ENCODE data around the gene ALG5.
A peak's percentile ranks its signal among the peaks of the same experiment; 100 is the strongest.

Gene ALG5

DNA sequence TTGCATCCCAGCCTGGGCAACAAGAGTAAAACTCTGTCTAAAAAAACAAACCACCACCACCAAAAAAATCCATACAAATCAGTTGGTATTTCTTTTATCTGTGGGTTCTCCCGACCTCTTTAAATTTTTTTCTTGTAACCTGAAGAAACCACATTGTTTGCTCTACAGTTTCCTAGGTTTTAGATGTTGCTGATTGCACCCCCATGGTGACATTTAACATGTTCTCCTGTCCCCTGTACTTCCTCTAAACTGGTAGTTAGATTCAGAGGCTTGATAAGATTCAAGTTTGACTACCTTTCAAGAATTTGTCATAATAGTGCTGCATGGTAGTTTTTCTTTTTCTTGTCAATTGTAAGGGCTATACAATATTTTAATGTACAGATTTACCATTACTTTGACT lies 24.0 kb downstream of the ALG5 start:
- no peak for DNase-seq

DNA sequence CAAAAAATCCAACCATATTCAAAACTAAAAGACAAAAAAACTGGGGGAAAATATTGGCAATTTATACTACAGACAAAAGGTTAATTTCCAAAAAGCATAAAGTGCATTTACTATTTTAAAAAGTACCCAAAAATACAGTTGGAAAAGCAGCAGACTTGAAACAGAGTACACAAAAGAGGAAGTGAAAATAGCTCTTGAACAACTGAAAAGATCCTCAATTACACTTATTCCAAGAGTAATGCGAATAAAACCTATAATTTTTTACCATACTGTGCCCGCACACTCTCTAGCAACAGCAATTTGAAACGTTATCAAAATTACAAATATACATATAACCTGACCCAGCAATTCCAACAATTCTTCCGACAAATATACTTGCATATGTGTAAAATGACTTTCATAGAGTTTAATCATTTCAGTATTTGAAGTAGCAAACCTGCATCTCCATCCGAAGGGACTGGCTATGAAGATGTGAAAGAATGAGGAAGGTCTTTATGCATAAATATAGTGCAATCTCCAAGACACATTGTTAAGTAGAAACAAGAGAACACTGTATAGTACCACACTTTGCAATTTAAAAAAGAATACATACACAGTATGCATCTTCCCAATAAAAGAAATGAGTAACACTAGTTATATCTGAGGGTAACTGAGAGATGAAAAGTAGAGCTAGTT lies 25.4 kb downstream of the ALG5 start:
- DNase-seq = no peak

DNA sequence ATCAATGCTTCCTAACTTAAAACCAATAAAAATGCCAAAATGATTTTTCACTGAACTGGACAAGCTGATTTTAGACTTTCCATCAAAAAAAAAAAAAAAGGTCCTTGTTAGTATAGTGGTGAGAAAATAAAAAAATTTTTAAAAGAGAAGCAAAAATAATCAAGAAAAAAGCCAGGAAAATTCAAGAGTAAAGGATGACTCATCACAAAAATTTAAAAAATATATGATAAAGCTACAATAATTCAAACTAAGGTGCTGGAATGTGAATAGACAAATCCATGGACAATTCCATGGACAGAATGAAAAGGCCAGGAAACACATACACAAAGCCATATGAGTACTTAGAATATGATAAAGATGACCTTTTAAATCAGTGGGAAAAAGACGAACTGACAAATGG lies 26.1 kb downstream of the ALG5 start:
- DNase-seq = no peak

DNA sequence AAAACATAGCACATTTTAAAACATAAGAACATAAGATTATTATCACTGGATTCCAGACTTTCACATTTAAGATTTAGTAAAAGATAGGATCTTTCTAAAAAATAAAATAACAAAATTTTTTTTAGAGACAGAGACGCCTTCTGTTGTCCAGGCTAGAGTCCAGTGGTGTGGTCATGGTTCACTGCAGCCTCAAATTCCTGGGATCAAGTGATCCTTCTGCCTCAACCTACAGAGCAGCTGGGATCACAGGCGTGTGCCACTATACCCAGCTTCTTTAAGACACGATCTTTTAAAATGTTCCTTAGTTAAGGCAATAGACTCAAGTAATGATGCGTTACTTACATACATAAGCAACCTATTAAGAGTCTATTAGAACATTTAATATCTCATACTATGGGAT lies 32.7 kb downstream of the ALG5 start:
- DNase-seq = no peak

DNA sequence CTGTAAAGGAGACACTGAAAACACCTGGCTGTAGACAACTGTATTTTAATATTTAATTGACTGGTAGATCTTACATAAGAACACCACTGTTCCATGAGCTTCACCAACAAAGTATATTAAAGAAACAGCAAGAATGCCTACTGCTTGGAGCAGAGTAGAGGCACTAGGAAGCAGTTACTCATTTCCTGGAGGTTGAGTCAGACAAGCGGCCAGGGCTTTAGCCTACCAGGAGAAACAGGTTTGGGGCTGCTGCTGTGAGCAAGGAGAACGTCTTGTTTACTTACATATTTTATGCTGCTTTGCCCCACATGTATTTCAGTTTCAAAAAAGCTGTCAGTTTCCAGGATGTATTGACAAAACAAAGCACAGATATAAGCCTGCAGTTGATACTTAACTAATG lies 33.4 kb downstream of the ALG5 start:
- peak; percentile 65 for DNase-seq

DNA sequence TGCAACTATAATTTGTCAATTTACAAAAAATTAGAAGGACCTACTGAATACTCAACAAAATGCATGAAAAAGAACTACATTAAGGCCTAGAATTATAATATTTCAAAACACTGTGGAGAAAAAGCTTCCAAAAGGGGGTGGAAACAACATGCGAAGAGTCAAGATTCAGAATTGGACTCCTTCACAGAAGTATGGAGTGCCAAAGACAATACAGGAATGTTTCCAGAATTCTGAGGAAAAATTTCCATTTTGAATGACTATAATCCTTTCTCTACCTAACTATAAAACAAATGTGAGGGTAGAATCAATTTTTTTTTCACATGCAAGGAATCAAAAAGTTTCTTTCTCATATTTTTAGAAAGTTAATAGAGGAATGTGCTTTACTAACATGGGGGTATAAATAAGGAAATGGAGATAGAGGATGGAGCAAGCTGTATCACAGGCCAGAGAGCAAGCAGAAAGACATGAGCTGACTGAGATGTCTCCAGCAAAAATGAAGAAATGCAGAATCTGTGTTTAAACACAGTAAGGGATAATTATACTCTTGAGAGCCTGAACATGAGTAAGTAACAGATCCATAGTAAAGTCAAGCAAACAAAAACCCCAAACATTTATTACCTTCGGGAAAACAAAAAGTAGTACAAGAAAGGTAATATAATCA lies 39.6 kb downstream of the ALG5 start:
- DNase-seq = no peak

DNA sequence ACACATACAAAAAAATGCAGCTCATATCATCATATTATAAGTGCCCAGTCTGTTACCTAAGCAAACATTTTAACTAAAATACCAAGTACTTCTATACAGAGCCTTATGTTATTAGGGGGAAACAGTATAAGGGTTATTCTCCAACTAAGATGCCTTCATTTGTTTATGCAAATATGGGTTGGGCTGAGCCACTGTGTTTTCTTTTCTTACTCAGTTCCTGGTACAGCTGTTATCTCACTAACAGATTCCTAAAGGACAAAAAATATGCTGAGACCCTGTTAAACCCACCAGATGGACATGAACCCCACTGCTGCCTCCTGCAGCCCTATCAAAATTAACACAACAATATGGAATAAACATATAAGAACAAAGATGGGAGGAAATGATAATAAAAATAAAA lies 44.6 kb downstream of the ALG5 start:
- DNase-seq = no peak

DNA sequence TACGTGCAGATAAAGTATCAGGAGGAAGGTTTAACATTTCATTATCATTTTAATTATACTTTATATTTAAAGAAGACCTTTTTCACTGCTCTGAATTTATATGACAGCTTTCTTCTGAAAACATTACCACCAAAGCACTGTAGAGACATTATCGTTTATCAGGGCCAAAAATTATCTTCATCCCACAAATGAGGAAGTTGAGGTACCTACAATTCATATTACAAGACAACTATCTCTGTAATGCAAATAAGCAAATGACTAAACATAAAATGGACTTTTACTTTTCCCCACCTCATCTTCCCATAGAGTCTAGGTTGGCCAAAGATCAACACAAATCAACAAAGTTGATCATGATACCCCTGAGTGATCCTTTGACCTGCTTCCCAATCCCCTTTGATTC lies 48.2 kb downstream of the ALG5 start:
- no peak for DNase-seq

DNA sequence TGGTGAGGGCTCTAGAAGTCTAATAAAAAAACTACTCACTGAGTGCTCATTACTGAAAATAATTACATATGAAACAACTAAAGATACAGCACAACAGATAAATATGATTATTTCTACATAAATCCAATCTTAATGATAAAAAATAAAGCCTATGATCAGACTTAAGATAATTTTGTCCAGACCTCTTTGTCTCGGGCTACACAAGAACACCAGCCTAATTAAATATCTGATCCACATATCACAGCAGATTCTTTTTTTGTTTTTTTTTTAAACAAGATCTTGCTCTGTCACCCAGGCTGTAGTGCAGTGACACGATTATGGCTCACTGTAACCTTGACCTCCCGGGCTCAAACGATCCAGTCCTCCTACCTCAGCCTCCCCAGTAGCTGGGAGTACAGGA lies 48.8 kb downstream of the ALG5 start:
- DNase-seq = no peak

DNA sequence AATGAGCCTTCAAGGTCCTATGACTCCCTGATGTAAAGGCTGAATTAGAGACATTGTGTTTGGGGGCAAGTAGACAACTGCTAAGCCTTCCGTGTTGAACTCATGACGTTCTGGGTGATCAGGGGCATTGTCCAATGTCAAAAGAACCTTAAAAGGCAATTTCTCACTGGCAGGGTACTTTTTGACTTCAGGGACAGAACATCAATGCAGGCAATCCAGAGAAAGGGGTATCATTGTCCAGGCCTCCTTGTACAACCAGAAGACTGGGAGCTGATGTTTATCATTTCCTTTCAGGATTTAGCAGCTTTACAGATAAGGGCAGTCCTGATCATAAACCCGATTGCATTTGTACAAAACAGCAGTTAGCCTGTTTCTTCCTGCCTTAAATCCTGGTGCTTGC lies 54.1 kb downstream of the ALG5 start:
- no peak for DNase-seq

DNA sequence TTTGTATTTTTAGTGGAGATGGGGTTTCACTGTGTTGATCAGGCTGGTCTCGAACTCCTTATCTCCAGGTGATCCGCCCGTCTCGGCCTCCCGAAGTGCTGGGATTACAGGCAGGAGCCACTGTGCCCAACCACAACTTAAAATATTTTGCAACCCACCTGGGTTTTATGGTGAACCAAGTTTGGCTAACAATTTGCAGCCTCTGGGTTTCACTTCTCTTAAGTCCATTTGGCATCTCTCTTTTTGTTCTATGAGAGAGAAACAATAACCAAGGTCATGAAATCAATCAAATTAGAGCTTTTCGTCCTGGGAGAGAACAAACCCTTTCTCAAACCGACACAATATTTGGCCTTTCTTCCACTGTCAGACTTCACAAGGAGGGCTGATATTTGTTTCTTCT lies 73.5 kb downstream of the ALG5 start:
- no peak for DNase-seq

DNA sequence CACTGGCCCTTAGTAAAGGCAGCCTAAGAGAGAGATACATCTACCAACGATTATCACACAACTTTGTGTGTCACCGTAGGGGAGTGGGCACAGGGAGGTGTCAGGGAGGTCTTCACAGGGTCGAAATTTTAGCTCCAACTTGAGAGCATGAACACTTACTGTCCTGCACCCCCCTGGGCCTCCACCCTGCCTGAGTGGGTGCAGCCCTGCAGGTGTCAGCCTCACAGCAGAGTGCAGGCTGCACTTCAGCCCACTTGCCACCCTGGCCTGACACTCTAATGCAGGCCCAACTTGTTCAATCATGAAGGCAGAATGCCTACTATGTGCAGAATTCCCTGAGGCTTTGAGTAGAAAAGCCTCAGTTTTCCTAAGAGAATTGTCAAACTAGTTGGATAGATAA lies 75.1 kb downstream of the ALG5 start:
- DNase-seq = no peak

DNA sequence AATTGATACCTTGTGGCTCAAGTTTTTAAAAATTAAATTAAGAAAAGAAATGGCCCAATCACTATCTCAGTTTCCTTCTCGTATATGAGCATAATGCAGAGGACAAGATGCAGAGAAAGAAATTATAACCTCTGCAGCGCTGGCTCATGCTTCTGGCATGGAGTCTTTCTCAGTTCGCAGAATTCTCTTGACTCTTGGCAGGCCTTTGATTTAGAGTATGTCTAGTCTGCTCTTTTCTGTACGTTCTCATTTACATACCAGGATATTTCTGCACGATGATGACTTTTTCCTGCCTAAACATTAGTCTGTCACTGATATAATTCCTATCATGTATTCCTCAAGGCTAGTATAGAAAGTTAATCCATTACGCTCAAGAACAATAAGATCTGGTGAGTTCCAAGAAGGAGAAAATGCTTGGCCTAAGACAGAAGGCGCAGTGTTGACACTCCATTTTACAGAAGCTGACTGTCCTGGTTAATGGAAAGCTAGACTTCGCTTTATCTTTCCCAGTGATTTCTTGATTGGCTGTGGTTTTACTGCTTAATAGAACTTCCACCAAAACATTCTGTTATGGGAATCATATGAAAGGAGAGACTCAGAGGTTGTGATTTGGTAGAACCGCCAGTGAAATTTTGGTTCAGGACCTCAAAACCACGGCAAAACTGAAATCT lies 77.4 kb downstream of the ALG5 start:
- no peak for DNase-seq

DNA sequence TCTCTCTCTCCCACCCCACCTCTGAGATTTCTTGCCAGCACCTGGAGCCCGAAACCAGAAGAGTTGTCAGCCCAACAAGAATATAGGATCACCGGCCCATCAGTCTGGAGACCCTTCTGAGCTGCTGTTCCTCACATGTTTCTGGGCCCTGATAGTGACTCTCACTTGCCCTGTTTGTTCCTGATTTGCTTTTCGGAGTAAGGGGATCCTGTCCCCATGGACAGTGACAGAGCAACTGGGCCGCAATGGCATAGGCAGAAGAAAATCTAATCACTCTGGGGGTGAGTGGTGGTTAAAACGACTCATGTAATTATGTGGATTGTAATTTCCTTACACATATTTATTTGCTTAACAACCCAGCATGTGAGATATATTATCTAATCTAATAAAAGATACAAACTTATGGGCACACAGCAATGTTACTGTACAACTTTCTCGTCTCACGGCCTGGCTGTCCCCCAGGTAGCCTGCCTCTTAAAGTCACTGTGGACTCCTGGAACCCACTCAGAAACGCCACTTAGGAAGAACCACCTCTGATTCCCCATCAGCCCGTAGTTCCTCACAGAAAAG lies 78.4 kb downstream of the ALG5 start:
- DNase-seq = no peak

DNA sequence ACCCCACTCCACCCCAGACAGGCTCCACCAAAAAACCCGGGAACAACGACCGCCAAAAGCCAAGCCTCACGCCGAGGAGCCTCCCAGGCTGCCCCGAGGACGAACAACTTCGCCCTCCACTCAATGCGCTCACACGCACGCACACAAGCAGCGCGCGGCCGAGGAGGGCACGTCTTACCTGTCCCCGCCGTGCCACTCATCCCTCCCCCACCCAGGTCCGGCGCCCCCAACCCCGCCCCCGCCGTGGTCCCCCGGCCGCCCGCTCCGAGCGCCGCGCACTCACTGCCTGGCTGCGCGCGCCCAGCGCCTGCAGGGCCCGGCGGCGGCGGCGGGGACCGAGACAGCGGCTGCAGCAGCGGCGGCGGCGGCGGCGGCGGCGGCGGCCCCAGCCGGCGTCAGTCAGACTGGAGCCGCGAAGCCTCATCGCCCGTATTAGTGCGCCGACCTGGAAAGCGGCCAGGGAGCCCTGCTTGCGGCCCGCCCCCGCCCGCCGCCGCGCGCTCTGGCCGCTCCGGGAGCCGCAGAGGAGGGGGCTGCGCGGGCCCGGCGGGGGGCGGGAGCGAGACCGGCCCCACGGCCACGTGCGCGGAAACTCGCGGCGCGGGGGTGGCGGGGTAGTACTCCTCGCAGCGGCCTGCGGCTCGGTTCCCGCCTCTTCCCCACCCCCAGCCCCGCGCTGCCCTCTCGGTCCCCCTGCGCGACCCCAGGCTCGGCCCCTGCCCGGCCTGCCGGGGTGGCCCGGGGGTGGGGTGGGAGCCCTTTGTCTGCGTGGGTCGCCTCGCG lies 79.1 kb downstream of the ALG5 start, which contains the start of gene SMAD9:
TSS of gene SMAD9 (minus strand) at position 406 of the 783 bp plus-strand sequence. CDS start 40,549 bp downstream, outside the sequence.
- peak; percentile 32 for DNase-seq

DNA sequence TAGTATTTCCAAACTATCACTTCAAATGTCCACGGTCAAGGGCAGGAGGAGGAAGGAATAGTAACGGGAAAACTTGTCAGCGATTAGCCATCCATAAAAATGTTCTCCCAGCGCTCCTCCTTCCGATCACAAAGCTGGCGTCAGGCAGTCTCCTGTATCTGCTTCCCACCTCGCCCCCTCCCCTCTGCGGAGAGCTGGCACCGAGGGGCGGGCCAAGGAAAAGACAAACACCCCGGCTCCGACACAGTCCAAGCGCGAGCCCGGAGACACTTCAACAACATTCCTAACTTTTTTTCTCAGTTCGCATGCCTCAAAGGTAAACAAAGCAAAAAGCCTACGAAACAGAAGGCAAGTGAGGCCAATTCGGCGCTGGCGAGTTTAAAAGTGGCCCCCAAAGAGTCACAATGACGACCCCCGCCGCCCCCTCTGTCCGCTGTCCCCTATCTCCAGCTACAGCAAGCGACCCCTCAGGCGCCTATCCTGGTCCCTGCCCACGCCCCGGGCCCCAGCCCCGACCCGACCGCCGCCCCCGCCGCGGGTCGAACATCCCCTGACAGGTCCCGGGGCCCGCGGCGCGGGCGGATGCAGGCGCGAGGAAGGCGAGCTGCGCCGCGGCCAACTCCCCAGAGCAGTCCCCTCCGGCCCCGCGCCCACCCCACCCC lies 79.8 kb downstream of the ALG5 start:
- no peak for DNase-seq

DNA sequence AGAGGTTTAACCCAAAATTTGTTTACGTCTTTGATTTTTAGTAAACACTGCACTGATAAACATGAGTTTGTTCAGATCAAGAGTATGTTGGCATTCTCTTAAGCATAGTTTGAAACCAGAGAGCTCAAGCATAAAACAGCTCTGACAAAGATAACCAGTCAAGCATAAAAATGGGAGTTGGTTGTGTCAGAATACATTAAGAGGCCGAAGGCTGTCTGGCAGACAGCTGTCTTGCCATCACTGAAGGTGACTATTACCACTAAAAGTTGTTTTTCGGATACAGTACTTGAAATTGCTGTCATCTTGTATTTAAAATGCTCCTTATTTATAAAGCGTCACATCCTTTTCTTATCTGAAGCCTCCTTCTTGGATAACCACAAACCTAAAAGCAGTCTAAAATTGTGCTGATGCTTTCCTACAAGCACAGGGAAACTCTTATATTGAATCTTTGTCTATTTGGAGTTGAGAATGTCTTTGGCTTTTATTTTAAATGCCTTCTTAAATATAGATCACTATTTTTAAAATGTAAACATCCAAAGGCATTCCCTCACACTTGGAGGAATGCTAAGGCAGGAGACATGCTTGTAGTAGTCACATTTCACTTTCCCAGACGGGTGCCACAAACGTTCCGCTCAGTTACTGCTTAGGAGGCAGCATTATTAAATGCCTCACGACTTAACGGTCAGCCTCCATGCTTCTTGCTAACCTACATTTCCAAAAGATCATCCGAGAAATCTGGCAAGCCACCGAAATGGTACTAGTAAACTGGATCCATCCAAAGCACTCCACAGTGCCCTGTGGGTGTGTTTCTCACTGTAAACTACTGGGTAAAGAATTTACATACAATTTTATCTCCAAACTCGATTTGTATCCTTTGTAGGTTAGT lies 80.7 kb downstream of the ALG5 start:
- DNase-seq = no peak

DNA sequence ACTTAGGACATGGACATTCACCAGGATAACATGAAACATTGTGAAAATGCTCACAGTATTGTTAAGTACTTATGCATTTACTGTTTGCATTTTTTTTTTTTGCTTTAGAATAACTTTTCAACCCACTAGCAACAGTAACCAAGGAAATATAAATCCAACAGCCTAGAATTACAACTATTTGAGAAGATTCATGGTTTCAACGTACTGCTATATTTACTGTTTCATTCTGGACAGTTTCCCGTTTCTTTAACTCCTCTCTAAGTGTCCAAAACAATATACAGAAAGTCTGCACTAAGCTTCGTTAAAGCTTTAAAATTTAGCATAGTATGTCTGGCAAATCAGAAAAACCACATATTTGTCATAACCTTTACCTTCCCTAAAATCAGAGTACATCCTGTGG lies 81.8 kb downstream of the ALG5 start:
- no peak for DNase-seq

DNA sequence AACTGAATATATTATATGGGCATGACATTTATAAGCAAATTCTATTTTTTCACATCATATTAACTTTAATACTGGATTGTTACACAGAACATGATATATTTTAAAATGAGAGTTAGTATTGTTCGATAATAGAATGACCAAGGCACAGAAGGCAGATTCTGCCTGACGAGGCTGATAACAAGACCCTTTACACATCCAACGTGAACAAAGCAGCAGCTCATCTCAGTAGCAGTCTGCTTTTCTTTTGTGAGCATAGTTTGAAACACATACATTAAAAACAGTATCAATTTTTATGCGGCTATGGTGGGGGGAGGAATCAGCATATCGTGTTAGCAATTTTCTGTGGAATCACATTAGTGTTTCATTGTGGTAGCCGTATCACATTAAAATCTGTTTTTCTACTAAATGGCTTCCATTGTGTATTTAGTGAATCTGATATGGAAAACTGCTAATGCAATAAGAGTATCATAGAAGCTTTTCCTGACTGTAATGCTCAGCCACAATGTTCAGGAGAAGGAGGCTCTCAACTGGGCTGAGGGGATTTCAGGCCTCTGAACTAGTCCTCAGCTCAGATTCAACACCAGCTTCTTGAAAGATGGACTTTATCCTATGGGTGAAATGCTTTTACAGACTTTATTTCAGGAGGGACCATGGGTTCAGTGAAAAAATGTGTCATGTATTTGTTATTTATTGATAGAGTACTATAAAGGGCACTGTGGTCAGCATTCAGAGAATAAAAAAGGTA lies 83.1 kb downstream of the ALG5 start:
- DNase-seq = no peak

DNA sequence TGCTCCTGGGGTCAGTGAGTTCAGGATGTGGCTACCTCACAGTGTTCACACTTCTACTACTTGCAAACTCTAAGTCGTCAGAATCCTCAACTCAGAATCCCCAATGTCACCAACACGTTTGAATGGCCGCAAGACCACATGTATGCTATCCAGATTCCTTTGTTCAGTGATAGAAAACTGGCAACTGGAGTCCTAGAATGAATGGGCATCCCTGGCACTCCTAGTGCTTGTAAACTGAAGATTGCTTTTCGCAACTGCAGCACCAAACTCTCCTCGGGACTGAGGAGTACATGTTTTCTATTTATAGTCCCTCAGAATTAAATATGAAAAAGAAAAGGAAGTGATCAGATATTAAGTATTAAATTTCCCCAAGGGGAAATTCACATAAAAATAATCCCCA lies 84.0 kb downstream of the ALG5 start:
- no peak for DNase-seq

DNA sequence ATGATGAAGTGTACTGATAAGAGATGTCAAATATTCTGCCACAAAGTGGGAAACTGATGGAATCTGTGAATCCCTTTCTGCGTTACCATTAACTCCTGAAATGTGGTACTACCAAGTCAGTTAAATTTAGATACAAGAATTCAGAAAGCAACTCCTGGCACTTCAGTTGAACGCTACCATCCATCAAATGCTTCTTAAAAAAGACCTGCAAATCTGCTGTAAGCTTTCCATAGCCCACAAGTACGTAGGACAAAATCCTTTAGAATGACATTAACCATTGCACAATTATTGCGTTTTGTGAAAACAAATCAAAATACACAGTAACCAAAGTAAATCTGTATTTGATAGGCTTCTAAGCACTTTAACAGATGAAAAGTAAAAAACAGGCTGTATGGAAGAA lies 84.5 kb downstream of the ALG5 start:
- no peak for DNase-seq

Data from amniotic stem cell (primary cell).